Cerebellar nuclear complex (tissue), 1 donor: ENCODE results near the gene TRPC6.
"Not testable (repeated sequence)": the region's sequence is repeated elsewhere in the genome, so short reads cannot be mapped to it uniquely, and the experiment has no call there.

Experiments
- DNase-seq, 2 experiments: peaks; one replicate each; lab custom pipeline; 2025; lab: John Stamatoyannopoulos, UW

TRPC6 gene

GRCh38 chr11:101448881-101449442 is 134.8 kb downstream of the TRPC6 start:
- DNase-seq, result no peak

- DNase-seq, result no peak
Observed at GRCh38 chr11:101446726-101447125, 137.1 kb downstream of the TRPC6 start.

DNA sequence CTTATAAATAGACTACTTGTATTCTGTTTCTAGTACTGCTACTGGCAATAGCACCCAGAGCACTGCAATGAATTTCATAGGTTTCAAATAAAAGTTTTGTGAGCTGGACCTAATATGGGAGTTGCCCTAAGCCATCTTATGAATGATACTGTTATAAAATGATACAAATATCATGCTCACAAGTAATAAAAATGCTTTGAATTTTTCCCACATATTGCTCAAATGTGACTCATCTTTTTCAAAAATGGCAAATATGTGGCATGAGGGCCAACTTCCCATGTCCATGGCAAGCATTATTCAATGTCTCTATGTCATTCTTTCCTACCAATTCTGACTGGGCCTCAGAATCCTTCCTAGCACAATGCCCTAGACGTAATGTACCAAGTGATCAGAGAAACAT is 137.6 kb downstream of the TRPC6 start:
- DNase-seq, result no peak

DNA sequence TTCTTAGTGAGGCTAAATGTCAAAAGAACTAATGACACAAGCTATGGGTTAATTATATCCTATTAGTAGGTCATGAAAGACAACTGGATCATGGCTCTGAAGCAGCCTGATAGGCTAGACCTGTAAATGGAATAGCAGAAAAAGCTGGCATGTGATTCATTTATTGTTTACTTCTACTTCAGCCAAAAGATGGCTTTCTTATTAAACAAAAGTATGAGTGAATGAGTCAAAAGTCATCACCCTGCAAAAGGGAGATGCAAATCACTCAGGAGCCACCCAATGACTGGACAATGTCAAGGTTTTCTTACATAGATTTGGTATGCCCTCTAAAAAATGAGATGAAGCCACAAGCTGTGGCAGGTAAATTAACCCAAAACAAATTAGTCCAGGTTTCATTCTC is 138.0 kb downstream of the TRPC6 start:
- no peak for DNase-seq

DNA sequence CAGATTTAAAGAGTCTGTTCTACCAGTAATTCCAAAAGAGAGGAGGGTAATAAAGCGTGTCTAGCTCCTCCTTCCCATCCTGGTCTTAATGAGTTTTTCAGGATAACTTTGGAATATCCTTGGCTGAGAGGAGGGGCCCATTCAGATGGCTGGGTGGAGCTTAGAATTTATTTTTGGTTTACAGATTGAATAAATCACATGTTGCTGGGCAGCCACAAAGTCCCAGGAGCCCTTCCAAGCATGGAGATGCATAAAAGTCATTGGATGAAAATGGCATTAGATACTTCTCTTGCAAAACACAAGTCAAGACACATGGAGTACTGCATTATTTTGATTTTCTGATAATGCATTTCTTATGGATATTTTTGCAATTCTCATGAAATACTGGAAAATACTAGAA is 139.0 kb downstream of the TRPC6 start:
- DNase-seq, result no peak

GRCh38 chr11:101444164-101444563 is 139.6 kb downstream of the TRPC6 start:
- no peak for DNase-seq

- DNase-seq, result no peak
Observed at GRCh38 chr11:101442936-101443521, 140.8 kb downstream of the TRPC6 start.

GRCh38 chr11:101442171-101442570 is 141.6 kb downstream of the TRPC6 start:
- DNase-seq, result no peak

GRCh38 chr11:101441747-101442146 is 142.1 kb downstream of the TRPC6 start:
- no peak for DNase-seq

GRCh38 chr11:101439488-101439887 is 144.3 kb downstream of the TRPC6 start:
- DNase-seq, result no peak

DNA sequence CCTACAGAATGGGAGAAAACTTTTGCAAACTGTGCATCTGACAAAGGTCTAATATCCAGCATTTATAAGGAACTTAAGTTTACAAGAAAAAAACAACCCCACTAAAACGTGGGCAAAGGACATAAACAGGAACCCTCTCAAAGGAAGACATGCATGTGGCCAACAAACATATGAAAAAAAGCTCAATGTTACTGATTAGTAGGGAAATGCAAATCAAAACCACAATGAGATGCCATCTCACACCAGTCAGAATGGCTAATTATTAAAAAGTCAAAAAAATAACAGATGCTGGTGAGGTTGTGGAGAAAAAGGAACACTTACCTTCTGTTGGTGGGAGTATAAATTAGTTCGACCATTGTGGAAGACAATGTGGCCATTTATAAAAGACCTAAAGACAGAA is 145.1 kb downstream of the TRPC6 start:
- not testable (repeated sequence) for DNase-seq

DNA sequence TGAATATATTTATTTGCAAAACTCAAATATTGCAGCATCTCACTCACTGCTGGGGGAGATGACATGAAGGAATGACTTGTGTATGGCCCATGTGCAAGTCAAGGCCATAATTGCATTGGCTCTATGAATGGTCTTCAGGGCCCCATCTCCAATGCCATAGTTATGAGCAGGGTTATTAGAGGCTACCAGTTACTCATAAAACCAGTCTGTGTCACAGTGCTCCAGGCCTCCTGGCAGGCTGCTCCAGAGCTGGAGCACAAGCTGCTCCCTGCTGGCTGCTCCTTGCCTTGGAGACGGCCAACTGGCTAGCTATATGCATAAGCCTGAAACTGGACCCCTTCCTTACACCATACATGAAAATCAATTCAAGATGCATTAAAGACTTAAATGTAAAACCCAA is 145.7 kb downstream of the TRPC6 start:
- no peak for DNase-seq

GRCh38 chr11:101436511-101437142 is 147.2 kb downstream of the TRPC6 start:
- no peak for DNase-seq

DNA sequence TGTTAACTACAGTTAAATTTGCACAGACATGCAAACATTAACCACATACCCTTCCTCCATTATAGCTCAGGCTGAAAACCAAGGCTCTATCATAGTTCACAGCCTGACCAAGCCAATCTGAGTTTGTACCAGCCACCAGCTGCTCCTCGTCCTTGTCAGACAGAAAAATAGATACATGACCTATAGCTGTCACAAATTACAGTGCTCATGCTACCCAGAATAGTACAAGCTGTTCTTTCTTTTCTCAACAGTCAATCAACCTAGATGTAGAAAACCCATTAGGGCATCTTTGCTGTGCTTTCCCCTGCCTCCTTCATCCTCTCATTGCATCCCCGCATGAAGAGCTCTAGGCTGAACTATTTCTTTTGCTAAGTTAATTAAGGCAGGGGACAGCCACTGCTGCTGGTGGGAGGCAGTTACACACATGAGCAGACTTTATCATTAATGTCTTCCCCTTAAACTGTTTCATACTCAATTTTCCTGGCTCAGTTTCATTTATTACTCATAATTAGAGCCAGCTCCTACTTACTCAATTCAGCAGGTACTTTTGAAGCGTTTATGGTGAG is 148.3 kb downstream of the TRPC6 start:
- DNase-seq, result no peak

DNA sequence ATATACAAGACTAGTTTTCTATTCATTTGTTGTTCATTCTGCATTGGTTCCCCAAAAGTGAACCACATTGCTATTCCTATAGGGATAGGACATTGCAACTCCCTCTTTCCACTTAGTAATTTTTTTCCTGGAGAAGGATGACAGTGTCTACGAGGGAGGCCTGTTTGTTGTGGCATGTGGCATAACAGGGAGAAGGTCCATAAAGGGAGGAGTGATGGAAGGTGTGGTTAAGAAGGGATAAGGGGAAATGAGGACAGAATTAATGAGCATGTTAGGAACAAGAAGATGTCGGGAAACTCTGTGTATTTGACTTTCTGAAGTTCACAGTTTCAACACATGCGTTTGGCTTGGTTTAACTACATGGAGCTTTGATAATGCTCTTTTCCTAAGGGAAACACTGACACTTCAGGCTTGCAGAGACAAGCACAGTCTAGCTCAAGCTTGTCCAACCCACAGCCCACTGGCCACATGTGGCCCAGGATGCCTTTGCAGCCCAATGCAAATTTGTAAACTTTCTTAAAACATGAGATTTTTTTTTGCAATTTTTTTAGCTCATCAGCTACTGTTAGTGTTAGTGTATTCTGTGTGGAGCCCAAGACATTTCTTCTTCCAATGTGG is 149.7 kb downstream of the TRPC6 start:
- DNase-seq, result no peak

- no peak for DNase-seq
Observed at GRCh38 chr11:101433151-101433550, 150.7 kb downstream of the TRPC6 start.

- no peak for DNase-seq
Observed at GRCh38 chr11:101429703-101430540, 153.9 kb downstream of the TRPC6 start.

GRCh38 chr11:101428918-101429317 is 154.9 kb downstream of the TRPC6 start:
- no peak for DNase-seq

DNA sequence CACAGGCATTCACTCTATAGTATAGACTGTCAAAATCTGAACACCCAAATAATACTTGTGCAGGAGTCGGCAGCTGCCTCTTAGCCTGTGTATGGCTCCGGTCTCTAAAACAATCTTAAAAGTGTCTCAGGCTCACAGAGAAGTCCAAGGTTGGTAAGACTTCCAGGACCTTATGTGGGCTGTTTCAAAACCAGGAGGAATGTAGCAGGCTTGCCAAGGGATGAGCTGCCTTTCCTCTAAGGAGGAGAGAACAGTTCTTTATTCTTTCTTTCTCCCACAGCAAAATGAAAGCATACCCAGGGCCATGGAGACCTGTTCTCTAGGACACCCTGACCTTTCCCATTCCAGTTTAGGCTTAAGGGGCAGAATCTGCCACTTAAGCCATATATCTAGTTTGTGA is 176.5 kb downstream of the TRPC6 start:
- DNase-seq, result no peak
